Measurements from ENCODE around the gene HABP4. TPM values are rescaled to one million over a fixed set of nuclear protein-coding genes. Genes with fewer than 3 reads are reported as not detected.

The HABP4 gene
- total and polyA plus RNA-seq, 9 of the 15 experiments (the other 6 are each of a cell fraction or from before 2014, with no cell fraction given): 0.38 to 2.4 (median 1.9) TPM

- 0 out of 2 replicates have a peak, but pooled peaks have one; percentile 50 for TF ChIP-seq POLR2AphosphoS2 (IDR thresholded peaks at IDR 0.05; ENCODE audit: low read length)
- peak; percentile 93 for TF ChIP-seq RBFOX2 (IDR thresholded peaks at IDR 0.05; ENCODE audit: low read depth, low read length)
- TF ChIP-seq ZBTB2 (IDR thresholded peaks at IDR 0.05): no peak
- no peak for TF ChIP-seq MECOM (CRISPR knock-in tag; IDR thresholded peaks at IDR 0.05)
These were observed 32.3 kb upstream of the HABP4 start (continued) for GRCh38 chr9:96417661-96418082.

GRCh38 chr9:96418083-96418919 is 31.7 kb upstream of the HABP4 start, which contains the start of gene ZNF367:
Gene ZNF367 (minus strand): TSS chr9:96418370. CDS start chr9:96418032, 338 bp downstream.
- H3K4me2 ChIP-seq (ENCODE audit: insufficient read depth, low read length): peak within 1 kb of the TSS; percentile 98
- no peaks in the 10 kb centered on the region for H3K9me3 ChIP-seq (replicated peaks; ENCODE audit: control insufficient read depth, insufficient read depth, low read depth, low read length)
- peaks cover 19% of the 10 kb centered on the region; the same call in 2 of the 3 replicates for H3K36me3 ChIP-seq (ENCODE audit: control insufficient read depth, insufficient read depth, low read length)
- intact Hi-C loops (cut with micrococcal nuclease) (loop anchor here (5.0 to 10.0 kb wide), 2 partner anchors 76 to 94 kb away; no protein-coding TSS in a partner anchor), in situ Hi-C loops (cut with MboI) (no loop called here)
- H3K27me3 ChIP-seq (ENCODE audit: control insufficient read depth in 2 of 2, insufficient read depth in 2 of 2, low read length in 2 of 2): no peaks in the 10 kb centered on the region
- H3K9ac ChIP-seq (ENCODE audit: insufficient read depth in 1 of 2, low read depth in 2 of 2, low read length in 2 of 2): peak within 1 kb of the TSS; percentile 99 to 100
- no peaks in the 10 kb centered on the region for H3K9me1 ChIP-seq (ENCODE audit: control insufficient read depth, insufficient read depth, low read length)
- ChIA-PET POLR2A (no interaction called here), CTCF (ENCODE audit: low intra/inter-chr PET ratio) (no interaction called here)
- H4K20me1 ChIP-seq (replicated peaks; ENCODE audit: control insufficient read depth, insufficient read depth, low read length): peaks cover 16% of the 10 kb centered on the region
- peak within 1 kb of the TSS; percentile 100 for H3K27ac ChIP-seq (ENCODE audit: extremely low read depth, low read depth, low read length)
- WGBS (ENCODE audit: insufficient coverage, low coverage, missing lambda C conversion rate): 1% methylated on average over 44 of the region's 100 CpGs
- DNase-seq (ENCODE audit: extremely low read depth in 1 of 4, low spot score in 3 of 4): peak; percentile 89 to 97 (median 94)
- peaks cover 23 to 26% of the 10 kb centered on the region in 2 experiments; a peak in 4 of 5 replicates for H3K4me1 ChIP-seq (replicated peaks in 1 of 2; ENCODE audit: control insufficient read depth in 2 of 2, insufficient read depth in 2 of 2, low read length in 2 of 2)
- peak within 1 kb of the TSS; percentile 95 for H3K4me3 ChIP-seq
- peaks cover 57% of the 10 kb centered on the region for H3K79me2 ChIP-seq (ENCODE audit: control insufficient read depth, insufficient read depth, low read length)
- TSS peak; percentile 46 for BruUV-seq (replicated peaks)
- H2AFZ ChIP-seq (ENCODE audit: low read depth, low read length): peak within 1 kb of the TSS; percentile 73
- FAIRE-seq: peak; percentile 49
- peak; percentile 88 for ATAC-seq
- TF ChIP-seq E2F1 (CRISPR knock-in tag; IDR thresholded peaks at IDR 0.05) (peak; percentile 98), TAF1 (IDR thresholded peaks at IDR 0.05; ENCODE audit: control insufficient read depth, extremely low read depth, insufficient read depth, low read length, severe bottlenecking) (peak; percentile 89), USF1 (CRISPR knock-in tag; IDR thresholded peaks at IDR 0.05) (peak; percentile 50), ID3 (CRISPR knock-in tag; IDR thresholded peaks at IDR 0.05) (no peak), ID3 (tag; IDR thresholded peaks at IDR 0.05) (0 out of 2 replicates have a peak, but pooled peaks have one; percentile 52), NFIC (IDR thresholded peaks at IDR 0.05) (no peak; the same call in 1 of the 2 replicates), E2F8 (IDR thresholded peaks at IDR 0.05; ENCODE audit: low read depth, partially characterized antibody) (peak; percentile 99)
